ENCODE measurements around the gene KCNQ5.

DNA sequence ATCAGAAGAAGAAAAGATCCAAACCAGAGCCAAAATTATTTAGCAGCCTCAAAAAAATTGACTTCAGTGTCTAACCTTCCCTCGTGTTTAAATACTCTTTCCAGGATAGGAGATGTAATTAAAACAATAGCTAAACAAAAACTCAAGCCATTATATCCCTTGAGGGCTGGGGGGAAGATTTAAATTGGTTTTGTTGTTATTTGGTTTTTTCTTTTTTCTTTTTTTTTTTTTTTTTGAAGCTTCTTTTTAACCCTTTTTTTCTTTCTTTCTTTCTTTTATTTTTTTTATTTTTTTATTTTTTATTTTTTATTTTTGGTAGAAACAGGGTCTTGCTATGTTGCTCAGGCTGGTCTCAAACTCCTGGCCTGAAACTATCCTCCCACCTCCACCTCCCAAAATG lies 334.4 kb downstream of the KCNQ5 start:
- TF ChIP-seq, protein P1, sequence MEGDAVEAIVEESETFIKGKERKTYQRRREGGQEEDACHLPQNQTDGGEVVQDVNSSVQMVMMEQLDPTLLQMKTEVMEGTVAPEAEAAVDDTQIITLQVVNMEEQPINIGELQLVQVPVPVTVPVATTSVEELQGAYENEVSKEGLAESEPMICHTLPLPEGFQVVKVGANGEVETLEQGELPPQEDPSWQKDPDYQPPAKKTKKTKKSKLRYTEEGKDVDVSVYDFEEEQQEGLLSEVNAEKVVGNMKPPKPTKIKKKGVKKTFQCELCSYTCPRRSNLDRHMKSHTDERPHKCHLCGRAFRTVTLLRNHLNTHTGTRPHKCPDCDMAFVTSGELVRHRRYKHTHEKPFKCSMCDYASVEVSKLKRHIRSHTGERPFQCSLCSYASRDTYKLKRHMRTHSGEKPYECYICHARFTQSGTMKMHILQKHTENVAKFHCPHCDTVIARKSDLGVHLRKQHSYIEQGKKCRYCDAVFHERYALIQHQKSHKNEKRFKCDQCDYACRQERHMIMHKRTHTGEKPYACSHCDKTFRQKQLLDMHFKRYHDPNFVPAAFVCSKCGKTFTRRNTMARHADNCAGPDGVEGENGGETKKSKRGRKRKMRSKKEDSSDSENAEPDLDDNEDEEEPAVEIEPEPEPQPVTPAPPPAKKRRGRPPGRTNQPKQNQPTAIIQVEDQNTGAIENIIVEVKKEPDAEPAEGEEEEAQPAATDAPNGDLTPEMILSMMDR (IDR thresholded peaks at IDR 0.05) = no peak
- no peak for TF ChIP-seq POLR2A (IDR thresholded peaks at IDR 0.05)
